Sigmoid colon (tissue), 7 donors: ENCODE results near the gene CDC42BPA. TPM values are rescaled to one million over a fixed set of nuclear protein-coding genes. Genes with fewer than 3 reads are reported as not detected.

Experiments
- DNase-seq: peaks from one replicate; pipeline ENCODE4 v3.0.0-alpha.2; 2019
- H3K27ac ChIP-seq, 4 donors: fragments of 200-600 bp; sonication (generic); one replicate each; pipeline ENCODE4 v1.5.1; 2016 to 2019; ENCODE audit warnings: mild to moderate bottlenecking in 1 of 4
- H3K27me3 ChIP-seq, 3 donors: fragments of 200-600 bp; sonication (generic); one replicate each; pipeline ENCODE4 v1.5.1; 2019; ENCODE audit warnings: mild to moderate bottlenecking in 1 of 3
- H3K36me3 ChIP-seq, 4 donors: fragments of 200-600 bp; sonication (generic); one replicate each; pipeline ENCODE4 v1.5.1; 2016 to 2019
- H3K4me1 ChIP-seq, 4 donors: fragments of 200-600 bp; sonication (generic); one replicate each; pipeline ENCODE4 v1.5.1; 2017 to 2019
- H3K4me3 ChIP-seq, 4 donors: fragments of 200-600 bp; sonication (generic); one replicate each; pipeline ENCODE4 v1.5.1; 2017 to 2019; ENCODE audit warnings: mild to moderate bottlenecking in 2 of 4, moderate library complexity in 1 of 4
- H3K9me3 ChIP-seq, 4 donors: fragments of 200-600 bp in 3 of 4; sonication (generic) in 3 of 4; one replicate each; pipeline versions ENCODE4 v1.5.1 to v1.6.1; 2013 to 2019
- CTCF ChIP-seq, 4 experiments: fragments of 450-650 bp in 3 of 4; fragments of 200-600 bp in 1 of 4; IDR thresholded peaks; one replicate each; pipeline ENCODE4 v1.5.1; 2016 to 2019; ENCODE audit warnings: antibody characterized with exemption in 4 of 4, mild to moderate bottlenecking in 3 of 4, moderate library complexity in 2 of 4
- EP300 ChIP-seq, 4 donors: sonication (generic); formaldehyde crosslinking; IDR thresholded peaks; one replicate each; pipeline ENCODE4 v1.6.1; 2017; ENCODE audit warnings: antibody characterized with exemption in 4 of 4
- POLR2A ChIP-seq, 2 donors: fragments of 450-650 bp; IDR thresholded peaks; one replicate each; pipeline ENCODE4 v1.6.1; 2016; ENCODE audit warnings: antibody characterized with exemption in 2 of 2, mild to moderate bottlenecking in 2 of 2, moderate library complexity in 2 of 2
- POLR2AphosphoS5 ChIP-seq, 4 donors: sonication (generic); formaldehyde crosslinking; IDR thresholded peaks; one replicate each; pipeline ENCODE4 v1.6.1; 2017; ENCODE audit warnings: antibody characterized with exemption in 4 of 4
- WGBS, 2 donors: extraction: QIAGEN DNeasy Blood & Tissue Kit; methylation state at CpG; one replicate each; pipeline ENCODE4 v1.1.7; 2013; 5-methylcytosine and 5-hydroxymethylcytosine counted together
- intact Hi-C: fragments of 100-400 bp; cut with DNase I; formaldehyde crosslinking; loops from one replicate; pipeline ENCODE4 v1.15.1; 2023
- polyA plus RNA-seq, 3 donors: library from polyadenylated mRNA; stranded (reverse); fragments of 200-250 nt; gene quantifications; one replicate each; pipeline ENCODE4 v1.2.3, GENCODE V29; 2013
- total RNA-seq, 4 donors: library from RNA; depleted of rRNA; stranded (reverse); fragments of >200 nt; gene quantifications; one replicate each; pipeline ENCODE4 v1.1.0, GENCODE V29; 2016
- donor health status: healthy with polysubstance abuse.
- donor health status: Bipolar disorder and iron deficiency.
- donor health status: healthy.

The CDC42BPA gene
- total and polyA plus RNA-seq, 7 donors = 8.4 to 93.6 (median 60.8) TPM

DNA sequence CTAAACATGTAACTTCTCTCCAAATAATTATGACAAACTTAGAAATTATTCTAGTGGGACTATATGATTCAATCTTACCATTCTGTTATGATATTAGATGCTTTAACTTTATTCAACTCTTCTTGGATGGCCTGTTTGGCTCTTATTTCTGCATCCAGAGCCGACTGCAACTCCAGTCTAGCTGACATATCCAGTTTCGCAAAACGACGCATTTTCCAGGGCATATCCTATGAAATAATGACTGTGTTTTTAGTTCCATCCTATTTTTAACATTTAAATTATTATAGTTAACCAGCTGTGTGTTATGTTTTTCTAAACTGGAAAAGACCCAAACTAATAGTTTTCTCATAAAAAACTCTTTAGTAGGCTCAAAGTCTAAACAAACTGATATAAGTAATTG, 244.5 kb downstream of the CDC42BPA start:
- peaks cover 0 to 29% (median 0%) of the 10 kb centered on the region in 4 donors for H3K36me3 ChIP-seq
- TF ChIP-seq CTCF (IDR thresholded peaks at IDR 0.05) (no peak), EP300 (IDR thresholded peaks at IDR 0.05) (no peak), POLR2A (IDR thresholded peaks at IDR 0.05) (no peak), POLR2AphosphoS5 (IDR thresholded peaks at IDR 0.05) (no peak)
- no peak overlapping the region for H3K27ac ChIP-seq
- 86 to 93% methylated on average over 4 of the region's 4 CpGs for WGBS, 2 donors
- H3K4me3 ChIP-seq = no peak overlapping the region
- no peak for DNase-seq
- no peaks in the 10 kb centered on the region for H3K9me3 ChIP-seq
- H3K27me3 ChIP-seq = no peaks in the 10 kb centered on the region
- intact Hi-C loops = no loop called here
- peaks cover 0 to 11% (median 2%) of the 10 kb centered on the region in 4 donors for H3K4me1 ChIP-seq

DNA sequence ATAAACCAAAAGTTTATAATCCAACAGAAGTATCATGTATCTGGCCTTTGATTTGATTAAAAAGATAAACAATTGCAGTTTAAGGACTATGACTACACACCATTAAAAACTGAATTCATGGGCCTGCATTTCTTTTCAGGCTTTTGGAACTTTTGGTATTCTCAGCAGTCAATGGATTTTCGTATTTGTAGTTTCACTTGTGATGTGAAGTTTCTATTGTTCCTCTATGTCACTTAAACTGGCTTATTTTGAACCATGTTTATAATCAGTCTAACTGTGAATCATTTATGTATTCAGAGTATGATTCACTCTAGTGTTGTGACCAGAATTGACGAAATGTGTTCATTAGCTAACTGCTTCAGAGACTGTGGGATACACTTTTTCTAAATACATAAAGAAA, 245.3 kb downstream of the CDC42BPA start:
- no peak for DNase-seq
- TF ChIP-seq EP300 (IDR thresholded peaks at IDR 0.05) (no peak), POLR2AphosphoS5 (IDR thresholded peaks at IDR 0.05) (no peak), CTCF (IDR thresholded peaks at IDR 0.05) (no peak), POLR2A (IDR thresholded peaks at IDR 0.05) (no peak)
- peaks cover 0 to 29% (median 0%) of the 10 kb centered on the region in 4 donors for H3K36me3 ChIP-seq
- no peak overlapping the region for H3K27ac ChIP-seq
- no peaks in the 10 kb centered on the region for H3K27me3 ChIP-seq
- 72 to 74% methylated on average over 2 of the region's 2 CpGs for WGBS, 2 donors
- H3K9me3 ChIP-seq = no peaks in the 10 kb centered on the region
- intact Hi-C loops = no loop called here
- H3K4me3 ChIP-seq = no peak overlapping the region
- peaks cover 0 to 12% (median 2%) of the 10 kb centered on the region in 4 donors for H3K4me1 ChIP-seq

- Histone ChIP-seq H3K27me3 (no peaks in the 10 kb centered on the region), H3K4me3 (no peak overlapping the region), H3K27ac (no peak overlapping the region), H3K4me1 (peaks cover 0 to 21% (median 6%) of the 10 kb centered on the region in 4 donors), H3K36me3 (peaks cover 0 to 29% (median 0%) of the 10 kb centered on the region in 4 donors), H3K9me3 (no peaks in the 10 kb centered on the region)
- no peak for DNase-seq
- WGBS, 2 donors = 63 to 68% methylated on average over 4 of the region's 4 CpGs
- TF ChIP-seq CTCF (IDR thresholded peaks at IDR 0.05) (no peak), POLR2A (IDR thresholded peaks at IDR 0.05) (no peak), POLR2AphosphoS5 (IDR thresholded peaks at IDR 0.05) (no peak), EP300 (IDR thresholded peaks at IDR 0.05) (no peak)
- intact Hi-C loops = no loop called here
Observed at GRCh38 chr1:227071895-227072587, 246.3 kb downstream of the CDC42BPA start.

DNA sequence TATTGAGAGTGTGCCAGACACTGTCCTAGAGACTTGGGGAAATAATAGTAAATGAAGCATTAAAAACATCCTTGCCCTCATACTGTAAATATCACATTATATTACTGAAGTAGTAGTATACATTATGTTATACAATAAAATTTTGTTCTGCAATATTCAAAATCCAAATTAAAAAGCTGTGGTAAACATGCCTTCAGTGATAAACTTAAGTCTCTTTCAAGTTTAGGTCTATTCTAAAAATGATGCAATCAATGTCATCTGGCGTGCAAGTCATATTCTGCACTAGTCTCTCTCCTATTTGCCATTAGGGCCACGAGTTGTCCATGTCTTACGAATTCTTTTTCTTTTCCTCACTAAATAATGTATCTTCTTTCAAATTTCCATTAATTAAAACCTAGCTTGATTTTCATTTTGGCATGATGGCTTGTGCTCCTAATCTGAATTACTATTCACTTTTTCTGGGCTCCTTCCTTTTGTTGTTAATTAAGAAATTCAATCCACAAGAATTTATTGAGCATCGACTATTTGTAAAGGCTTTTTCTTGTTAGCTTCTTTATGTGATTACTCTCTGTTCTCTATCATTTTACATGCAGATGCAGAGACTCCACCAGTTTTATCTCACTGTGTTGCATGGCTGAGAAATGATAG, 247.5 kb downstream of the CDC42BPA start:
- Histone ChIP-seq H3K4me1 (peaks cover 0 to 26% (median 11%) of the 10 kb centered on the region in 4 donors), H3K9me3 (no peaks in the 10 kb centered on the region), H3K27me3 (no peaks in the 10 kb centered on the region), H3K4me3 (no peak overlapping the region), H3K27ac (no peak overlapping the region), H3K36me3 (peaks cover 0 to 33% (median 0%) of the 10 kb centered on the region in 4 donors)
- DNase-seq = no peak
- TF ChIP-seq POLR2A (IDR thresholded peaks at IDR 0.05) = no peak
- TF ChIP-seq POLR2AphosphoS5 (IDR thresholded peaks at IDR 0.05) = no peak
- no peak for TF ChIP-seq CTCF (IDR thresholded peaks at IDR 0.05)
- TF ChIP-seq EP300 (IDR thresholded peaks at IDR 0.05) = no peak
- 84 to 91% methylated on average over 4 of the region's 4 CpGs for WGBS, 2 donors
- intact Hi-C loops = no loop called here
